Activated naive CD4-positive, alpha-beta T cell (primary cell): ENCODE measurements around the gene DNAJB6.
A peak's percentile ranks its signal among the peaks of the same experiment; 100 is the strongest.
"Not testable (repeated sequence)": the region's sequence is repeated elsewhere in the genome, so short reads cannot be mapped to it uniquely, and the experiment has no call there.

Source experiments
- DNase-seq, 4 experiments: peaks; one replicate each; lab custom pipeline; 2025; lab: John Stamatoyannopoulos, UW

The DNAJB6 gene

DNA sequence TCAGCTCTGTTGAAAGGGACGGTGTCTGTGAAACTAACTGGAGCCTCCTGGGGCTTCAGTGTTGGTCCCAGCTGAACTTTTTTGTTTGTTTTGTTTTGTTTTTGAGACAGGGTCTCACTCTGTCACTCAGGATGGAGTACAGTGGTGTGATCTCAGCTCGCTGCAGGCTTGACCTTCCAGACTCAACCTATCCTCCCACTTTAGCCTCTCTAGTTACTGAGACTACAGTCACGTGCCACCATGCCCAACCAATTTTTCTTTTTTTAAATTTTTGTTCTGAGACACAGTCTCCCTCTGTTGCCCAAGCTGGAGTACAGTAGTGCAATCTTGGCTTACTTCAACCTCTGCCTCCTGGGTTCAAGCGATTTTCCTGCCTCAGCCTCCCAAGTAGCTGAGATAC lies 13.4 kb upstream of the DNAJB6 start:
- DNase-seq: no peak

DNA sequence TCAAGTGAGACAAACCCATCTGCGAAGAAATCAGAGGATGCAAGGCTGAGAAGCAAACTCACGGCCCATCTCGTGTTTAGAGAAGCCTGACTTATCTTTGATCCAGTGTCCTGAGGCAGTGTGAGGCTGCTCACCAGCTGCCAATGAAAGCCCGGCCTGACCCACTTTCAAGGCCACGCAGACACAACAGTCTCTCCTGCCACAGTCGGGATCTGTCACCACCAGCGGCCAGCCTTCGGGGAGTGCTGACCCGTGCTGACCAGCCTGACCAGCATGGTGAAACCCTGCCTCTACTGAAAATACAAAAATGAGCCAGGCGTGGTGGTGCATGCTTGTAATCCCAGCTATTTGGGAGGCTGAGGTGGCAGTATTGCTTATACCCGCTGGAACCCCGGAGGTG lies 7.4 kb upstream of the DNAJB6 start:
- DNase-seq: no peak

GRCh38 chr7:157330567-157330966 lies 6.2 kb upstream of the DNAJB6 start:
- DNase-seq: not testable (repeated sequence)

DNA sequence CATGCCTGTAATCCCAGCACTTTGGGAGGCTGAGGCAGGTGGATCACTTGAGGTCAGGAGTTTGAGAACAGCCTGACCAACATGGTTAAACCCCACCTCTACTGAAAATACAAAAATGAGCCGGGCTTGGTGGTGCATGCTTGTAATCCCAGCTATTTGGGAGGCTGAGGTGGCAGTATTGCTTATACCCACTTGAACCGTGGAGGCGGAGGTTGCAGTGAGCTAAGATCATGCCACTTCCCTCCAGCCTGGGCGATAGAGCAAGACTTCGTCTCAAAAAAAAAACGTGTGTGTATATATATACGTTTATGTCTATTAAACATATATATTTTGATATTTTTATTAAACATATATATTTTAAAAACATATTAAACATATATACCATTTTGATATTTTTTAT lies 5.8 kb upstream of the DNAJB6 start:
- DNase-seq: not testable (repeated sequence)

GRCh38 chr7:157335236-157335635 lies 1.6 kb upstream of the DNAJB6 start:
- DNase-seq: no peak

GRCh38 chr7:157335991-157336382 lies 817 bp upstream of the DNAJB6 start:
- no peak for DNase-seq

GRCh38 chr7:157337316-157338149 lies 729 bp downstream of the DNAJB6 start:
- peak; percentile 20 to 36 (median 32) for DNase-seq

DNA sequence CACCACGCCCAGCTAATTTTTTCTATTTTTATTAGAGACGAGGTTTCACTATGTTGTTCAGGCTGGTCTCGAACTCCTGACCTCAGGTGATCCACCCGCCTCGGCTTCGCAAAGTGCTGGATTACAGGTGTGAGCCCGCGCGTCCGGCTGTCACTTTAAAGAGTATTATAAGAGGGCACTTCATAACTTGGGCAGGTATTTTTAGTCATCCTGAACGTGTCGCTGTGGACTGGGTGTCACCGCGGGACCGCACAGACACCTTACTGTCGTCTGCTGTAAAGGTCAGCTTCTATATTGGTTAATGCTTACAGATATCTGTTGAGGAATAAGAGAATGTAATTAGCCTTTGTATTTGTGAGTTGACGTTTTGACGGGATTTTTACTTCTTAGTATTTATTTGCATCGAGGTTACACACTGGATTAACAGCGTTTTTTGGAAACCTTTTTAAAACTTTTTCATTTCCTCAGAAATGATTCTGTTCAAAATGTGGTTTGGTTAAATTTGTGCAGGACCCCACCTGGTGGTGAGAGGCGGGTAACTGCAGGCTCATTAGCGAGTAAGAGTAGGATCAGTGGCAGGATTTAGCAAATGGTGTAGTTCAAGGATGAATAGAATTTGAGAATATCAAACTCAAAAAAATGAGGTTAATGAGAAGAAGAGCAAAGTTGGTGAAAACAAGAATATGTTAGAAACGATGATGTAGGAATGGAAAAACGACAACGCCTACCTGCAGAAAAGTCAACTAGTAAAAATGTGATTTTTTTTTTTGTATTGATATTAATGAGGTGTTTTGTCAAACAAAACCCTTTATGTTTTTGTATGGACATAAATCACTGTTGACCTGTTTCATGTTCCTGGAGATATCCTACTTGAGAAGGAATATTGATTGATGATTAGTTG lies 3.2 kb downstream of the DNAJB6 start:
- peak; percentile 13 to 40 (median 20) for DNase-seq

- no peak for DNase-seq
Observed at GRCh38 chr7:157347217-157347904, 10.6 kb downstream of the DNAJB6 start.

DNA sequence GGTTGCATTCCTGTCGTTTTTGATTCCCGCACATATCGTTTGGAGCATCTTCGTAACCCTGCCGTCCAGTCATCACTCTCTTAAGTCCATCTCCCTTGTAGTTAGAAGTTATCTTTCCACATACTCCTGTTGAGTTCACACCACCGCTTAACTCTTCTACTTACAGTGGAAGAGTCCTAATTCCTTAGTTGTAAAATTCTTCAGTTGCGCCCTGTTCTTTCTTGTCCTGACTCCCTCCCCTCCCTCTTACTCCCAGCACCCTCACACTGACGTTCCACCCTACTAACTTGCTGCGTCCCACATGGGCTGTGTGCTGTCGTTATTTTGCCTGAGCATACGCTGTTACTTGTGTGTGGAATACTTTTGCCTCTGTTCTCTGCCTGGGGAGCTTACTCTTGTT lies 11.7 kb downstream of the DNAJB6 start:
- no peak for DNase-seq

- DNase-seq: no peak
Observed at GRCh38 chr7:157352516-157352915, 15.7 kb downstream of the DNAJB6 start.

DNA sequence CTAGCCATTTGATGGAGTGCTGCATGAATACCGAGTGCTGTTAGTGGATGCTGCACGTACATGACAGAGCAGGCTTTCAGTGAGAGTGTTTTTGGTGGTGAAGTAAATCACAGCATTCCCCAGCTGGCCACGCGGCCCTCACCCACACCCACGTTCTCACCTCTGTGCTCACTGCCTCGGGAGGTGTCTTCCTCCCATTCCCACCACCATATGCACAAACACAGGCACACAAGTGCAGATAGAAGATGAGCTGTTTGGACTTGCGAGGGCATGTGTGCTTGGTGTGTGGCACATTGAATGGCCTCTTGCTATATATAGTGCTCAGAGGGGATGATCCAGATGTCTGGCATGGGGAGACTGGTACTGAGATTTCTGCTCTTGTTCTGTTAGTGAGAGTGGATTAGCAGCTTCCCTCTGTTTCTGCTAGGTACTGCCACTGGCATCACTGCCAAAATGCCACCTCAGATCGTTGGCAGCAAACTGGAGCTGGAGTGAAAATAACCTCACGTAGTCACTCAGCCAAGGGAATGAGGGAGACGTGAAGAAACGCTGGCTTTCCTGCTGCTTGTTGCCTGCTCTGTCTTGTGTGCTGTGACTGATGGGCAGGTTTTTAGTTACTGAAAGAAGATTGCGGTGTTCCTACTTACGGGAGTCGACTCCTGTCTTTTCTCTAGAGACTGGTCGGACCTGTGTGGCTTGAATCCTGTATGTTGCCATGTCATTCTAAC lies 19.1 kb downstream of the DNAJB6 start:
- DNase-seq: no peak

DNA sequence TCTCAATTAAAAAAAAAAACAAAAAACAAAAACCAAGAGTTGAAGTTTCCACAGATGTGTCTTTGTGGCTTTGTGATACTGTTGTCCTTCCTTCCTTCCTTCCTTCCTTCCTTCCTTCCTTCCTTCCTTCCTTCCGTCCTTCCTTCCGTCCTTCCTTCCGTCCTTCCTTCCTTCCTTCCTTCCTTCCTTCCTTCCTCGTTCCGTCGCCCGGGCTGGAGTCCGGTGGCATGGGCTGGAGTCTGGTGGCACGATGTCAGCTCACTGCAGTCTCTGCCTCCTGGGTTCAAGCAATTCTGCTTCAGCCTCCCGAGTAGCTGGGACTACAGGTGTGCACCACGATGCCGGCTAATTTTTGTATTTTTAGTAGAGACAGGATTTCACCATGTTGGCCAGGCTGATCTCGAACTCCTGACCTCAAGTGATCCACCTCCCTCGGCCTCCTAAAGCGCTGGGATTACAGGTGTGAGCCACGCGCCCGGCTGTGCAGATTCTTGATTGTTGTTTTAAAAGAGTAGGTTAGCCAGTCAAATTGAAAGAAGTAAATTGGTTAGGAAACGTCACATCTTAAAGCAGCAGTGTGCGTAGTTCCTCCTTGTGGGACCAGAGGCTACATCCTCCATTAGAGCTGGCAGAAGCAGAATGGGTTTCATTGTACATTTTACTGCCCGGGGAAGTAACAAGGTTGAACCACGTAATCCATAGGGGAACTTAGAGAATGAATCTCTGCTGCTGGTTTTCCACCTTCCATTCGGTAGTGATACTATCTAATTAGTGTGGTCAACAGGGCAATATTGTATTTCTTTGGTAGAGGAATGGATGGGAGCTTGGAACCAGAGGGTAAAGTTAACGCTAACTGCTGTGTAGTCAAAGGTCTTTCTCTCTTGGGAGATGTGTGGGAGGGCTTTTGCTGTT lies 20.6 kb downstream of the DNAJB6 start:
- no peak for DNase-seq

- DNase-seq: no peak
Observed at GRCh38 chr7:157358041-157358752, 21.4 kb downstream of the DNAJB6 start.

- DNase-seq: no peak
Observed at GRCh38 chr7:157358753-157359096, 21.9 kb downstream of the DNAJB6 start.

DNA sequence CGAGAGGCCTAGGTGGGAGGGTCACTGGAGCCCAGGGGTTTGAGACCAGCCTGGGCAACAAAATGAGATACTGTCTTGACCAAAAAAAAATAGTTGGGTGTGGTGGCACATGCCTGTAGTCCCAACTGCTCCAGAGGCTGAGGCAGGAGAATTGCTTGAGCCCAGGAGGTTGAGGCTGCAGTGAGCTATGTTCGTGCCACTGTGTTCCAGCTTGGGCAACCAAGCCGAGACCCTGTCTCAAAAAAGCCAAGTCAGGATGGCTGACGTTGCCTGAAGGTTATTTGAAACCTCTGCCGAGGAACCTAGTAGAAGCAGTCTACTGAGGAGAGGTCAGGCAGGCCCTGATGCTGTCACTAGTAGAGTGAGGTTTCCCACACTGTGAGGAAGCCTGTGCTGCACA lies 22.8 kb downstream of the DNAJB6 start:
- no peak for DNase-seq

DNA sequence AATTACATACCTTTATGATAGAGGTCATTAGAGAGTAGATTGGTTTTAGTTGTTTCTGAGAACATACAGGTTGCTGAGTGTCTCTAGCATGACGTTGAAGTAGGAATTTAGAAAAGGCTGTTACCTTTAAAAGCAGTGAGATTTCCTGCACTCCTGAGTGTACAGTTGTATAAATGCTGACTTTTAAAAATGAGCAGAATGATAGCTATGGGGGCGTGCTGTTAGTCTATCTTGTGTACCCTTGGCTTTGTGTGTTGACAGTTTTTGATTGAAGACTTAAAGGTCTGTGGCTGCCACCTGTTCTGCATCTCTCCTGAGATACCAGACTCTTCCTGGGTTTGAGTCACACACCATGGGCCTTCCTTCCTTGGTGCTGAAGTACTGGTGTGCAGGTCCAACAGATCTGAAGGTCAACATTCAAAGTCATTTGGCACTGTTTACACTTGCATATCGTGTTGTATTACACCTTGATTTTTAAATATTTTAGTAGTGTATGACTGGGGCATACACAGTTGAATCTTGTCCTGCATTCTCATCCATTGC lies 23.8 kb downstream of the DNAJB6 start:
- no peak for DNase-seq

DNA sequence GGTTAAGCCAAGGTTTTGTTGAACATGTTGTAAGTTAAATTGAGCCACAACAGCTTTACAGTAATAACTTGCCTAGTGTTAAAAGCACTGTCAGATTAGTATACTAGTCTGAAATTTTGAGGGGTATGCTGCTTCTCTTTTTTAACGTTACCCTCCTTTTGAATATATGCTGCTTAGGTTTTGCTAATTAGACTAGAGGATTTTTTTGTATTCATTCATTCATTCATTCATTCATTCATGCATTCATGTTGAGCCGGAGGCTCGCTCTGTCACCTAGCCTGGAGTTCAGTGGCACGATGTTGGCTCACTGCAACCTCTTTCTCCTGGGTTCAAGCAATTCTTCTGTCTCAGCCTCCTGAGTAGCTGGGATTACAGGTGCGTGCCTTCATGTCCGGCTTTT lies 24.7 kb downstream of the DNAJB6 start:
- no peak for DNase-seq

DNA sequence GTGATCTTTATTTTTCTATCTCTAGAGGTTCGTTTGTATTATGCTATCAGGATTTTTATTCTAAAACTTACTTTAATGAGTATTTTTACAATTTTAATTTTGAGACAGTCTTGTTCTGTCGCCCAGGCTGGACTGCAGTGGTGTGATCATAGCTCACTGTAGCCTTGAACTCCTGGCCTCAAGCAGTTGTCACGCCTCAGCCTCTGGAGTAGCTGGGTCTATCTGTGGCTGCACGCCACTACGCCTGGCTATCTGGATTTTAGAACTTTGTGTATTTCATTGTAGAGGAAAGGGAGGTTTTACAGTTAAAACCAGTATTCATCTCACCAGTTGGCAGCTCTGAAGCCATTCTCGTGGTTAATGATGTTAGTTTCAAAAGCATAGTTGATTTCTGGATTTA lies 25.9 kb downstream of the DNAJB6 start:
- no peak for DNase-seq

DNA sequence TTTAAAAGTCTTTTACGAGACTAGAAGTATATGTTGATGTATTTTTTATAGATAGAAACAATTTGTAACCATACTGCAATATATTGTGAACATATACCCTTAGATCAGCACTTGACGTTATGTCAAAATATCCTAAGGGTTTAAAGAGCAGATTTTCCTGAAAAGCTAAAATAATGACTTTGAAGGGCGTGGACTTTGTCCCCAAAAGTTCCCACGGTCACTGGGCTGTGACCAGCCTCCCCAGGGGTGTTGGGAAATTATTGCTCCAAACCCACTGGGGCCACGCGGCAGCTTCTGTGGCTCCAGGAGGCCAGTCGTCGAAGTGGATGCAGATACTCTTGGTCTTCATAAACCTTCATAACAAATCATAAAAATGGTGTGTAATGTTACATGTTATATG lies 29.9 kb downstream of the DNAJB6 start:
- no peak for DNase-seq
